HG03095 (cell line): ENCODE results near the gene VWA3B.
"Not testable (repeated sequence)": the region's sequence is repeated elsewhere in the genome, so short reads cannot be mapped to it uniquely, and the experiment has no call there.

ENCODE experiments used
- ATAC-seq: cut with Tn5 transposase; IDR thresholded peaks from one replicate; pipeline ENCODE4 v1.9.1; 2021; ENCODE audit warnings: moderate library complexity; ENCODE audit not compliant: unreplicated experiment

Gene VWA3B

DNA sequence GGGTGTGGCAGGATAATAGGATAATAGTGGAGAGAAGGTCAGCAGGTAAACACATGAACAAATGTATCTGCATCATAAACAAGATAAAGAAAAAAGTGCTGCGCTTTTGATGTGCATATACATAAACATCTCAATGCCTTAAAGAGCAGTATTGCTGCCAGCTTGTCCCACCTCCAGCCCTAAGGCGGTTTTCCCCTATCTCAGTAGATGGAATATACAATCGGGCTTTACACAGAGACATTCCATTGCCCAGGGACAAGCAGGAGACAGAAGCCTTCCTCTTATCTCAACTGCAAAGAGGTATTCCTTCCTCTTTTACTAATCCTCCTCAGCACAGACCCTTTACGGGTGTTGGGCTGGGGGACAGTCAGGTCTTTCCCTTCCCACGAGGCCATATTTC lies 43.1 kb downstream of the VWA3B start:
- ATAC-seq: not testable (repeated sequence)

GRCh38 chr2:98134172-98135005 lies 47.4 kb downstream of the VWA3B start:
- peak; percentile 75 for ATAC-seq

- ATAC-seq: no peak
Measured at GRCh38 chr2:98137196-98137595, 50.2 kb downstream of the VWA3B start.

DNA sequence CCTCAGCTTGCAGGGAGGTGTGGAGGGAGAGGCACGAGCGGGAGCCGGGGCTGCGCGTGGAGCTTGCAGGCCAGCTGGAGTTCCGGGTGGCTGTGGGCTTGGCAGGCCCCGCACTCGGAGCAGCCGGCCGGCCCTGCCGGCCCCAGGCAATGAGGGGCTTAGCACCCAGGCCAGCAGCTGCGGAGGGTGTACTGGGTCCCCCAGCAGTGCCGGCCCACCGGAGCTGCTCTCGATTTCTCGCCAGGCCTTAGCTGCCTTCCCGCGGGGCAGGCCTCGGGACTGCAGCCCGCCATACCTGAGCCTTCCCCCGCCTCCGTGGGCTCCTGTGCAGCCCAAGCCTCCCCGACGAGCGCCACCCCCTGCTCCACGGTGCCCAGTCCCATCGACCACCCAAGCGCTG lies 52.0 kb downstream of the VWA3B start:
- not testable (repeated sequence) for ATAC-seq

- ATAC-seq: no peak
Measured at GRCh38 chr2:98140210-98140609, 53.2 kb downstream of the VWA3B start.

- ATAC-seq: no peak
Measured at GRCh38 chr2:98142106-98142791, 55.3 kb downstream of the VWA3B start.

DNA sequence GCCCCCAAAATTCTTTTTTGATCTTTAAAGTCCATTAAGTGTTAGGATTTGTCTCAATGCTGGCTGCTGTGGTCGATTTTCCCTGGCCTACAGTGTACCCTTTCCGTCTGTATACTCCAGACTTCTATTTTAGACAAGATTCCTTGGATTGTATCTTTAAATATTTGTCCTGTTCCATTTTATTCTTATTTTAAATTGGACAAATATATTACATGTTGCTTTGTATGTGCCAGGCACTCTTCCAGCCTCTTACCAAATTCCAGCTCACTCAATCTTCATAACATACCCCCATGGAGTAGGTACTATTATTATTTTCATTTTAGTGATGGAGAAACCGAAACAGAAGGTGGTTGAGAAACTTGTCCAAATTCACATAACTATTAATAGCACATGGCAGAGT lies 58.1 kb downstream of the VWA3B start:
- no peak for ATAC-seq

GRCh38 chr2:98147900-98148299 lies 60.9 kb downstream of the VWA3B start:
- ATAC-seq: not testable (repeated sequence)

GRCh38 chr2:98148595-98149332 lies 61.8 kb downstream of the VWA3B start:
- ATAC-seq: no peak

GRCh38 chr2:98149333-98149697 lies 62.3 kb downstream of the VWA3B start:
- no peak for ATAC-seq

DNA sequence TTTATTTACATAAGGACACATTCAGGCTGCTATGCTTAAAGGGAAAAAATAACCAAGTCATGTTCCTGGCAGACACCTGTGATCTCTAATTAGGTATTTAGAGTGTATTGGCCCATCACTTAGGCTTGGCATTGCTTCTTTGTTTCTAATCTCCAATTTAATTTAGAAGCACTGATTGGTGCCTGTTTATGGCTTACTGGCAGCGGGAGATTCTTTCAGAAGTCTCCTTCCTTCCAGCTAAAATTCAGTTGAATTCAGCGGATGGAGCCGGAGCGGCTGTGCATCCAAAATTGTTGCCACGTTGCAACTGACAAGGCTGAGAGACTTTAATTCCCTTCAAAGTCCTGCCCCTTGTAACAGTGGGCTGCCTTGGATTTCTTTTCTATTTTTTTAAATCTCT lies 66.5 kb downstream of the VWA3B start:
- ATAC-seq: no peak

- no peak for ATAC-seq
Measured at GRCh38 chr2:98155291-98155690, 68.3 kb downstream of the VWA3B start.

- ATAC-seq: no peak
Measured at GRCh38 chr2:98155716-98156115, 68.7 kb downstream of the VWA3B start.

DNA sequence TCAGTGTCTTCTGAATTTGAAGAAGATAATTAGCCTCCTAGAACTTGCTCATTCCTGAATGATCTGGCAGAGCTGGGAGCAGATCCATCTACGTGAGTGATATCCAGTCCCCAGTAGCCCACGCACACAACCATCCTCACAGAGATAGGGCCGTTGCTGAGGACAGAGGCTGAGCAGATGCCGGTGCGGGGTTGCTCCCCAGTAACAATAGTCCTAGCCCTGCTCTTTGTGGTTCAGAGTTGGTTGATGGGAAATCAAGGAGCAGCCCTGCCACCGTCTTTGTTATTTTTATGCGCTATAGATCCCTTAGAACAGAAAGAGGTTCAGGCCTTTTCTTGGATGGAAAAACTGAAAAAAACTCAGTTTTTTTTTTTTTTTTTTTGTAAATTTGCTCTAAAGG lies 69.3 kb downstream of the VWA3B start:
- ATAC-seq: no peak

DNA sequence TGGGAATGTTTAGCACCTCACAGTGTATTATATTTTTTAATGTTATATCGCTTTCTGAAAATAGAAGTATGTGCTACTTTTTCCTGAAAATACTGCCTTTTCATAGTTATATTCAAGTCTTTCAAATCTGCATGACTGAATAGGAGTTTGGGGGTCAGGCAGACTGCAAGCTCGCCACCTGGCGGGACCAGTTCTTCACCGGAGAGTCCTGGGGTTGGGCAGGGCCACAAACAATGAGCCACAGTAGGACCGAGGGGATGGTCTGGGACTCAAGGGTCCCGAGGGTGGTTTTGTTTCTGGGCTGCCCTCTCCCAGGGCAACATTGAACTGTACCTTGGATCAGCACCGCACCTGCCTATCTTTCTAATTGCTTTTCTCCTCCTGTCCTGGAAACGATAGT lies 70.6 kb downstream of the VWA3B start:
- ATAC-seq: no peak

DNA sequence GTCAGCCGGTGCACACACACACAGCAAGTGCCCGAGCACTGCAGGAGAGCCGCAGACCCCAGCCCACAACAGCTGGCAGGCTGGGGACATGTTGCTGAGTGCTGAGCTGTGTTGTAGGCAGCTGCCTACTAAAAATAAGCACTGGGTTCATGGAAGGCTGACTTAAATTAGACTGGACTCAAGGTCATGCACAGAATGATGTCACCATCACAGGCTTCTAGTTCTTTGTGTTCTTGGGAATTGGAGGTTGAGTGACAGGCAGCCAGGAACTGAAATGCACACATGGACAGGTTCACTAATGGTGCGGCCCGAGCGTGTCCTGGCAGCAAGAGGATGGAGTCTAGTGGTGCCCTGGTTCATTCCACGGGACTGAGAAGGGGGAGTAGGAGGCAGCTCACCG lies 71.3 kb downstream of the VWA3B start:
- ATAC-seq: no peak

GRCh38 chr2:98160554-98160953 lies 73.6 kb downstream of the VWA3B start:
- ATAC-seq: no peak

GRCh38 chr2:98161186-98161585 lies 74.2 kb downstream of the VWA3B start:
- ATAC-seq: no peak

GRCh38 chr2:98164256-98164655 lies 77.3 kb downstream of the VWA3B start:
- ATAC-seq: no peak

- no peak for ATAC-seq
Measured at GRCh38 chr2:98165516-98166071, 78.6 kb downstream of the VWA3B start.

DNA sequence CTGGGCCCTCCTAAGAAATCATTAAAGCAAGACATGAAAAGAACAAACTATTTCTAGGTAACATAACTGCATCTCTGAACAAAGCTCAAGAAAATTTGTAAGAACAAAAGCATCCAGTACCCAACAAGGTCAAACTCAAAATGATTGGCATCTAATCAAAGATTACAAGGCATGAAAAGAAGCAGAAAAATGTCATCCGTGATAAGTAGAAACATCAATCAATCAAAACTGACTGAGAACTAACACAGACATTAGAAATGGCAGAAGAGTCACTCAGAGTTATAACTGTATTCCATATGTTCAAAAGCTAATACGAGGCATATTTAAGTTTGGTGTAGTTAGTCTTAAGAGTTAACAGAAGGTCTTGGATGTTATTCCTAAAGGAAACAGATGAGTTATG lies 80.9 kb downstream of the VWA3B start:
- ATAC-seq: no peak
